Bronchial epithelial cell (primary cell): ENCODE results near the gene GPALPP1. TPM values are rescaled to one million over a fixed set of nuclear protein-coding genes. Genes with fewer than 3 reads are reported as not detected.
"Not testable (repeated sequence)": the region's sequence is repeated elsewhere in the genome, so short reads cannot be mapped to it uniquely, and the experiment has no call there.

Experiments
- DNase-seq: peaks from one replicate; pipeline ENCODE4 v3.0.0-alpha.2; 2010; ENCODE audit warnings: low read depth
- FAIRE-seq: peaks from 2 replicates; lab custom pipeline; 2011; peaks lifted over from hg19 to GRCh38; lab: Jason Lieb, UNC
- H3K27me3 ChIP-seq: 2 replicates; pipeline ENCODE4 v1.5.1; 2011; ENCODE audit warnings: low read length; ENCODE audit not compliant: control insufficient read depth, insufficient read depth
- H3K36me3 ChIP-seq: 2 replicates; pipeline ENCODE4 v1.5.1; 2011; ENCODE audit warnings: low read length; ENCODE audit not compliant: control insufficient read depth, insufficient read depth
- H3K4me3 ChIP-seq: 2 replicates; pipeline ENCODE4 v1.5.1; 2011; ENCODE audit warnings: mild to moderate bottlenecking, low read depth, low read length, control low read depth
- total RNA-seq: library from RNA; depleted of rRNA; stranded (reverse); fragments of >200 nt; gene quantifications from 2 replicates; pipeline ENCODE4 v1.2.1, GENCODE V29; 2014
- TF ChIP-seq, protein P1 (sequence below): IDR thresholded peaks from 2 replicates; pipeline ENCODE4 v1.5.1; 2011; ENCODE audit warnings: mild to moderate bottlenecking, moderate library complexity, low read length, control low read depth, inconsistent platforms; ENCODE audit not compliant: insufficient read depth, severe bottlenecking

The GPALPP1 gene
- total RNA-seq = 16.1 and 23.7 TPM in 2 replicates

DNA sequence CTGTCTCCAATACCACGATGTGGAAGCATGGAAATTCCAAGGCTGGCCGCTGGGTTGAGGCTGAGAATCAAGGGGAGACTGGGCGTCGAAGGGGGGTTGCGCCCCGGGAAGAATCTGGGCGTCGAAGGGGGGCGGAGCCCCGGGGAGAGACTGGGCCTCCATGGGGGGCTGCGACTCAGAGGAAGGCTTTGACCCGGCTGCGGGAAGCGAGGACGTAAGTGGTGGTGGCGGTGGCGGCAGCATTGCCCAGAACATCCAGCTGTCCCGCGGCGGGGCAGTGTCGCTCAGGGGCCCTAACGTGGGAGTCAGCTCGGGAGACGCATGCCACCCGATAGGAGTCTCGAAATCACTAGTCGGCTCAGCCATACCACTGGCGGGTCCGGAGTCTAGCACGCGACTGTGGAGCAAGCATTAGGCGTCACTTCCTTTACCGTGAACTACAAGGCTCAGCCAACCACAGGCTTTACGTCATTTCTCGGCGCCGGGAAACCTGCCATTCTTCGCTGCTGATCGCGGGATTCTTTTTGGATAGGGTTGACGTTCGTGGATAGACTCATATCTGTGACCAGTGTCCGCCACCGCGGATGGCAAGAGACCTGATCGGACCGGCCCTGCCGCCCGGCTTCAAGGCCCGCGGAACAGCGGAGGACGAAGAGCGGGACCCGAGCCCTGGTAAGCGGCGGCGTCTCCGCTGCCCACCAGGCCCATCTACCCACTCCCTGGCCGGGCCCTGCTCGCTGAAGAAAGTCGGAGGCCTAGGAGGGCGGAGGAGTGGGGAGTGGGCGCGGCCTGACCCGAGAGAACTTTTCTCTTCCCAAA is at the start of gene GPALPP1, which contains the start of gene NUFIP1:
Gene GPALPP1, plus strand, starts transcription at position 468 of the 819 bp plus-strand sequence. Its CDS starts 117 bp downstream, at position 585.
Gene NUFIP1, minus strand, starts transcription at position 401 of the 819 bp plus-strand sequence. Its CDS starts 35 bp downstream, at position 366.
- peaks cover 2% of the 10 kb centered on the region for H3K36me3 ChIP-seq
- TF ChIP-seq, protein P1, sequence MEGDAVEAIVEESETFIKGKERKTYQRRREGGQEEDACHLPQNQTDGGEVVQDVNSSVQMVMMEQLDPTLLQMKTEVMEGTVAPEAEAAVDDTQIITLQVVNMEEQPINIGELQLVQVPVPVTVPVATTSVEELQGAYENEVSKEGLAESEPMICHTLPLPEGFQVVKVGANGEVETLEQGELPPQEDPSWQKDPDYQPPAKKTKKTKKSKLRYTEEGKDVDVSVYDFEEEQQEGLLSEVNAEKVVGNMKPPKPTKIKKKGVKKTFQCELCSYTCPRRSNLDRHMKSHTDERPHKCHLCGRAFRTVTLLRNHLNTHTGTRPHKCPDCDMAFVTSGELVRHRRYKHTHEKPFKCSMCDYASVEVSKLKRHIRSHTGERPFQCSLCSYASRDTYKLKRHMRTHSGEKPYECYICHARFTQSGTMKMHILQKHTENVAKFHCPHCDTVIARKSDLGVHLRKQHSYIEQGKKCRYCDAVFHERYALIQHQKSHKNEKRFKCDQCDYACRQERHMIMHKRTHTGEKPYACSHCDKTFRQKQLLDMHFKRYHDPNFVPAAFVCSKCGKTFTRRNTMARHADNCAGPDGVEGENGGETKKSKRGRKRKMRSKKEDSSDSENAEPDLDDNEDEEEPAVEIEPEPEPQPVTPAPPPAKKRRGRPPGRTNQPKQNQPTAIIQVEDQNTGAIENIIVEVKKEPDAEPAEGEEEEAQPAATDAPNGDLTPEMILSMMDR = peak; percentile 12
- H3K27me3 ChIP-seq = no peaks in the 10 kb centered on the region
- H3K4me3 ChIP-seq = peak within 1 kb of the TSS; percentile 77
- DNase-seq (peak; percentile 89), FAIRE-seq (peak; percentile 73)

DNA sequence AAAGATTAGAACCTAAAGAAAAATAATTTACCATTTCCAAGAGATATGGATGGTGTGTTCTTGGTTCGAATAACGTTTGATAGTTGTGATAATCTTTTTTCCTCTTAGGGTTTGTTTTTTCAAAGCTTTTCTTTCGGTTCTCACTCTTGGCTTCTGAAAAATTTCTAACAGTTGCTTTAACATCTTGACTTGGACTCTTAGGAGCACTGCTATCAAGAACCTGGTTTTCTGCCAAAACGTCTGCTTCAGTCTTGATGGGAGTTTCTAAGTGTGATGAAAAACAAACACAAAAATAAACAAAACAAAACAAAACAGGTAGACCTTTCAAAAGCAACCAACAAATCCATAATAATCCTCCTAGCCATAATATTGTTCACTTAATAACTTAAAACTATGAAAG is 45.9 kb upstream of the GPALPP1 start:
- FAIRE-seq, H3K27me3 ChIP-seq: not testable (repeated sequence)

DNA sequence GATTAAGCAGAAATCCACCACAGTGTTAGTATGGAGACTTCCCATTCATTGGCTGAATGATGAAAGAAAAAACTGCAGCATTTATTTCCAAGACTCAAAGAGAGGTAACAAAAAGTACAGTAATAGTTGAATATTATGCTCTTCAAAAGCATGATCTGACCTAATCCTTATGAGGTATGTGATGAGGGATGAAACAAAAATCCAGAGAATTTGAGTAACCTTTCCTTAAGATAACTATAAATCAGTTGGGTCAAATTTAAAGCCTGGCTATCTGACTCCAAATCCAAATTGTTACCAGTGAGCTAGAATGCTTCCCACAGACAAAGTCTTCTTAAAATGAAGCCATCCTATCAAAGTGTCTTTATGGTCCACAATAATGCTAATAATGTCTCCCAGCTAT is 38.2 kb upstream of the GPALPP1 start:
- FAIRE-seq (no peak), DNase-seq (no peak)
- Histone ChIP-seq H3K4me3 (no peak overlapping the region), H3K36me3 (peaks cover 2% of the 10 kb centered on the region), H3K27me3 (no peaks in the 10 kb centered on the region)
- TF ChIP-seq, protein P1 = no peak

More for the DNA sequence above, 45.9 kb upstream of the GPALPP1 start:
- DNase-seq, H3K36me3 ChIP-seq, H3K4me3 ChIP-seq: not testable (repeated sequence)

DNA sequence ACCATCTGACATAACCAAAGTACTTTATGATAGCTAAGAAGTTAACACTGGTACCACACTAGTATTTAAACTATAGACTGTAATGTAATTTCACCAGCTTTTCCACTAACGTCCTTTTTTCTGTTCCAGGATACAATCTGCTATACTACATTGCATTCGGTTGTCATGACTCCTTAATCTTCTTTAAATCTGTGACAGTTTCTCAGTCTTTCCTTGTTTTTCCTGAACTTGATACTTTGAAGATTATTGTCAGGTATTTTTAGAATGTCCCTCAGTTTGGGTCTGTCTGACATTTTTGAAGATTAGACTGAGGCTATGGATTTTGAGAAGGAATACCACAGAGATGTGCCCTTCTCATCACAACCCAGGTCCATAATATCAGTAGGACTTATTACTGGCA is 36.7 kb upstream of the GPALPP1 start:
- no peak for DNase-seq
- no peak for FAIRE-seq
- H3K36me3 ChIP-seq = peaks cover 2% of the 10 kb centered on the region
- no peaks in the 10 kb centered on the region for H3K27me3 ChIP-seq
- H3K4me3 ChIP-seq = no peak overlapping the region
- TF ChIP-seq, protein P1 = no peak

GRCh38 chr13:44954224-44954623 is 35.1 kb upstream of the GPALPP1 start:
- Histone ChIP-seq H3K4me3 (no peak overlapping the region), H3K27me3 (no peaks in the 10 kb centered on the region), H3K36me3 (peaks cover 2% of the 10 kb centered on the region)
- FAIRE-seq = no peak
- TF ChIP-seq, protein P1 = no peak
- DNase-seq = no peak

DNA sequence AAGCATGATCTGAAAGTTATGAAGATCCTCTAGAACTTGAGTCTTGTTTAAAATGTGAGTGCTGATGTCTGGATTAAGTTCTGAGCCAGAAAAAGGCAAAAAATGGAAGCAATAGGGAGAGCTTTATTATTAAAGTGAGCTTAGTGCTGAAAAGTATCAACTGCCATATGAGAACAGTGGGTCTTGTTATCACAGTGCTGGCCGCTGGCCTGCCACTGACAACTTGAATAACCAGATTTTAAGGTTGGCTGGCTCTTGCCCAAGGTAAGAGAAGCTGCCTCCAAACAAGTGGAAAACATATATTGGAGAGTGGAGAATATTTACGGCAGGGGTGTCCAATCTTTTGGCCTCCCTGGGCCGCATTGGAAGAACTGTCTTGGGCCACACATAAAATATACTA is 33.9 kb upstream of the GPALPP1 start:
- TF ChIP-seq, protein P1 = no peak
- FAIRE-seq = no peak
- Histone ChIP-seq H3K27me3 (no peaks in the 10 kb centered on the region), H3K36me3 (peaks cover 2% of the 10 kb centered on the region), H3K4me3 (no peak overlapping the region)
- no peak for DNase-seq
